HCT116 (cell line): Measurements from ENCODE around the gene BLTP3A. TPM values are rescaled to one million over a fixed set of nuclear protein-coding genes. Genes with fewer than 3 reads are reported as not detected.

ENCODE experiments used
- ATAC-seq: fragments of 200-7000 bp; cut with Tn5 transposase; 2 replicates; pipeline ENCODE4 v1.9.1; 2020; ENCODE audit warnings: mild to moderate bottlenecking, moderate library complexity
- BruUV-seq: library from RNA; stranded (reverse); fragments of 400-500 nt; replicated peaks from 2 replicates; lab custom pipeline; 2021; lab: Mats Ljungman, UMichigan
- CTCF ChIA-PET: fragments of 300-600 bp; sonication (Branson Sonifier 250); formaldehyde crosslinking; loops from one replicate; lab custom pipeline; 2021; ENCODE audit warnings: antibody characterized with exemption; lab: Charles Lee
- POLR2A ChIA-PET: fragments of 300-600, 350-600 bp; sonication (Branson Sonifier 250); formaldehyde crosslinking; loops from one replicate; lab custom pipeline; 2021; ENCODE audit warnings: antibody characterized with exemption; lab: Charles Lee
- RAD21 ChIA-PET, 2 experiments: fragments of 300-600 bp; sonication (Branson Sonifier 250); formaldehyde crosslinking; loops; one replicate each; lab custom pipeline; 2023; ENCODE audit warnings: low total read pairs in 2 of 2; ENCODE audit not compliant: uncharacterized antibody in 2 of 2, unreplicated experiment in 2 of 2, low non-redundant PET in 1 of 2; lab: Charles Lee
- DNase-seq: peaks from one replicate; pipeline ENCODE4 v3.0.0-alpha.2; 2010; ENCODE audit warnings: low read depth, low spot score
- H2AFZ ChIP-seq: fragments of 200-600 bp; shearing (Covaris generic), sonication (generic); 2 replicates; pipeline ENCODE4 v1.6.1; 2017; ENCODE audit warnings: low read depth, mixed run types, mixed read lengths, antibody characterized with exemption, low read length; ENCODE audit not compliant: poor library complexity, severe bottlenecking
- H3K27ac ChIP-seq: 2 replicates; pipeline ENCODE4 v1.5.1; 2012; ENCODE audit warnings: low read depth, low read length
- H3K27me3 ChIP-seq: fragments of 200-600 bp; sonication (generic); 2 replicates; pipeline ENCODE4 v1.6.1; 2016; ENCODE audit warnings: mixed run types, low read length, mixed read lengths; ENCODE audit not compliant: insufficient read depth
- H3K36me3 ChIP-seq, 2 experiments: fragments of 200-500 bp in 1 of 2; fragments of 200-600 bp in 1 of 2; sonication (Bioruptor generic) in 1 of 2; sonication (generic) in 1 of 2; 2 replicates each; pipeline versions ENCODE4 v1.5.1 to v1.6.1; 2014 to 2016; ENCODE audit warnings: low read length in 2 of 2, inconsistent platforms in 1 of 2, mixed read lengths in 1 of 2, mixed run types in 1 of 2; ENCODE audit not compliant: insufficient read depth in 2 of 2, control insufficient read depth in 1 of 2
- H3K4me1 ChIP-seq, 2 experiments: fragments of 200-600 bp in 1 of 2; sonication (generic) in 1 of 2; 2 replicates each; pipeline versions ENCODE4 v1.5.1 to v1.6.1; 2012 to 2017; ENCODE audit warnings: low read length in 2 of 2, inconsistent platforms in 1 of 2, mild to moderate bottlenecking in 1 of 2, mixed read lengths in 1 of 2, mixed run types in 1 of 2, moderate library complexity in 1 of 2; ENCODE audit not compliant: insufficient read depth in 2 of 2, control insufficient read depth in 1 of 2
- H3K4me2 ChIP-seq: fragments of 200-600 bp; sonication (generic); 2 replicates; pipeline ENCODE4 v1.6.1; 2017; ENCODE audit warnings: mixed run types, low read length, mixed read lengths
- H3K4me3 ChIP-seq, 2 experiments: fragments of 200-600 bp in 1 of 2; sonication (generic) in 1 of 2; replicated peaks in 1 of 2; 2 replicates each; pipeline ENCODE4 v1.5.1; 2011 to 2016; ENCODE audit warnings: low read length in 2 of 2, control low read depth in 1 of 2, low read depth in 1 of 2, mild to moderate bottlenecking in 1 of 2, mixed read lengths in 1 of 2, mixed run types in 1 of 2
- H3K79me2 ChIP-seq: fragments of 200-600 bp; sonication (generic); 2 replicates; pipeline ENCODE4 v1.6.1; 2017; ENCODE audit warnings: mild to moderate bottlenecking, mixed run types, low read length, moderate library complexity, mixed read lengths; ENCODE audit not compliant: insufficient read depth
- H3K9ac ChIP-seq: fragments of 200-600 bp; sonication (generic); 2 replicates; pipeline ENCODE4 v1.6.1; 2016; ENCODE audit warnings: low read length, mixed read lengths
- H3K9me2 ChIP-seq: fragments of 200-600 bp; sonication (generic), shearing (Covaris generic); 2 replicates; pipeline ENCODE4 v1.6.1; 2017; ENCODE audit warnings: mixed run types, mild to moderate bottlenecking, moderate library complexity; ENCODE audit not compliant: insufficient read depth
- H3K9me3 ChIP-seq, 2 experiments: fragments of 200-500 bp in 1 of 2; fragments of 200-600 bp in 1 of 2; sonication (Bioruptor generic) in 1 of 2; sonication (generic) in 1 of 2; 2 replicates each; pipeline ENCODE4 v1.6.1; 2014 to 2017; ENCODE audit warnings: low read length in 2 of 2, mixed read lengths in 2 of 2, inconsistent platforms in 1 of 2, low read depth in 1 of 2, mild to moderate bottlenecking in 1 of 2, mixed run types in 1 of 2, moderate library complexity in 1 of 2; ENCODE audit not compliant: control insufficient read depth in 1 of 2, insufficient read depth in 1 of 2
- H4K20me1 ChIP-seq: fragments of 200-600 bp; sonication (generic), shearing (Covaris generic); 2 replicates; pipeline ENCODE4 v1.6.1; 2017; ENCODE audit warnings: mixed run types, mild to moderate bottlenecking, moderate library complexity; ENCODE audit not compliant: insufficient read depth
- ATF3 ChIP-seq: IDR thresholded peaks from 2 replicates; pipeline ENCODE4 v1.6.1; 2012
- CBX3 ChIP-seq: IDR thresholded peaks from 2 replicates; pipeline ENCODE4 v1.6.1; 2012; ENCODE audit warnings: low read depth
- CEBPB ChIP-seq: IDR thresholded peaks from 2 replicates; pipeline ENCODE4 v1.6.1; 2012; ENCODE audit warnings: low read depth
- CTCF ChIP-seq, 3 experiments: fragments of 200-600 bp in 1 of 3; sonication (generic) in 1 of 3; IDR thresholded peaks in 2 of 3; conservative IDR thresholded peaks in 1 of 3; 2 replicates each; pipeline ENCODE4 v1.5.1; 2012 to 2017; ENCODE audit warnings: low read depth in 2 of 3, low read length in 2 of 3, antibody characterized with exemption in 1 of 3, borderline replicate concordance in 1 of 3, control low read depth in 1 of 3, mild to moderate bottlenecking in 1 of 3, mixed read lengths in 1 of 3, mixed run types in 1 of 3, moderate library complexity in 1 of 3; ENCODE audit not compliant: insufficient read depth in 1 of 3
- ELF1 ChIP-seq: IDR thresholded peaks from 2 replicates; pipeline ENCODE4 v1.6.1; 2012; ENCODE audit warnings: low read depth, borderline replicate concordance
- FOSL1 ChIP-seq: IDR thresholded peaks from 2 replicates; pipeline ENCODE4 v1.6.1; 2012; ENCODE audit warnings: low read depth
- JUND ChIP-seq: IDR thresholded peaks from 2 replicates; pipeline ENCODE4 v1.6.1; 2012
- MAX ChIP-seq: IDR thresholded peaks from 2 replicates; pipeline ENCODE4 v1.6.1; 2012
- POLR2AphosphoS5 ChIP-seq: IDR thresholded peaks from 2 replicates; pipeline ENCODE4 v1.6.1; 2011; ENCODE audit warnings: mild to moderate bottlenecking, low read depth, low read length, moderate library complexity
- SIN3A ChIP-seq: IDR thresholded peaks from 2 replicates; pipeline ENCODE4 v1.6.1; 2012; ENCODE audit warnings: low read depth
- TCF7L2 ChIP-seq: IDR thresholded peaks from 2 replicates; pipeline ENCODE4 v1.7.0; 2011; ENCODE audit warnings: borderline replicate concordance, inconsistent platforms; ENCODE audit not compliant: insufficient read depth, insufficient read length; ENCODE audit errors: extremely low read depth
- YY1 ChIP-seq: IDR thresholded peaks from 2 replicates; pipeline ENCODE4 v1.6.1; 2011; ENCODE audit warnings: low read length, low read depth, moderate library complexity, mild to moderate bottlenecking; ENCODE audit not compliant: insufficient replicate concordance; ENCODE audit errors: extremely low read depth
- ZBTB33 ChIP-seq: IDR thresholded peaks from 2 replicates; pipeline ENCODE4 v1.6.1; 2011; ENCODE audit warnings: mild to moderate bottlenecking, low read length, moderate library complexity; ENCODE audit not compliant: insufficient replicate concordance; ENCODE audit errors: extremely low read depth
- ZFX ChIP-seq: fragments of 450-650 bp; IDR thresholded peaks from 2 replicates; pipeline ENCODE4 v1.6.1; 2017
- intact Hi-C: fragments of 100-400 bp; cut with micrococcal nuclease; formaldehyde crosslinking; loops from 2 replicates; pipeline ENCODE4 v1.10.0; 2022
- total RNA-seq: library from RNA; stranded (reverse); gene quantifications from one replicate; pipeline ENCODE4 v1.2.1, GENCODE V29; 2021; ENCODE audit not compliant: unreplicated experiment

BLTP3A gene
- total RNA-seq, 1 experiment from 2014 or later, result 21.5 TPM

GRCh38 chr6:34757687-34758274 lies 34.1 kb upstream of the BLTP3A start:
- intact Hi-C loops, result loop anchor here (1.0 to 10.0 kb wide), 4 partner anchors 61 to 297 kb away; partner anchors contain the start of genes ANKS1A, ILRUN and TAF11
- H3K27ac ChIP-seq, result peak overlapping the region; percentile 87
- H2AFZ ChIP-seq, result no peak overlapping the region
- no peaks in the 10 kb centered on the region for H4K20me1 ChIP-seq
- TF ChIP-seq CBX3 (no peak), ZFX (peak; percentile 5; the same call in 1 of the 2 replicates)
- TSS peak; percentile 90 for BruUV-seq
- peak overlapping the region; percentile 73 to 98 for H3K4me3 ChIP-seq
- H3K79me2 ChIP-seq, result peaks cover 56% of the 10 kb centered on the region
- RAD21 ChIA-PET, result no interaction called here
- peak overlapping the region; percentile 92 for H3K9ac ChIP-seq
- H3K36me3 ChIP-seq, result peaks cover 15 to 19% of the 10 kb centered on the region in 2 experiments
- H3K4me2 ChIP-seq, result peak overlapping the region; percentile 83
- H3K27me3 ChIP-seq, result no peaks in the 10 kb centered on the region
- no peak for DNase-seq
- H3K4me1 ChIP-seq, result peaks cover 4 to 8% of the 10 kb centered on the region in 2 experiments; a peak in 3 of 4 replicates
- CTCF ChIA-PET, result interaction anchor here (0.6 to 1.6 kb wide), 6 partner anchors 26 to 380 kb away, joined by 3 to 6 read pairs (median 4); partner anchors contain the start of genes BLTP3A and TAF11
- H3K9me3 ChIP-seq, result no peaks in the 10 kb centered on the region
- ATAC-seq, result peak; percentile 16; the same call in 1 of the 2 replicates
- H3K9me2 ChIP-seq, result no peaks in the 10 kb centered on the region
- POLR2A ChIA-PET, result interaction anchor here (0.7 to 1.3 kb wide), 6 partner anchors 9 to 129 kb away, joined by 3 to 4 read pairs (median 4); partner anchors contain the start of genes BLTP3A, ILRUN and TAF11

- ChIA-PET POLR2A (interaction anchor here (0.7 kb wide), 1 partner anchor 29 kb away, joined by 3 read pairs; no protein-coding TSS in a partner anchor), RAD21 (no interaction called here), CTCF (no interaction called here)
- Histone ChIP-seq H3K4me1 (peaks cover 4 to 8% of the 10 kb centered on the region in 2 experiments; a peak in 3 of 4 replicates), H3K9me3 (no peaks in the 10 kb centered on the region), H2AFZ (no peak overlapping the region), H3K9me2 (no peaks in the 10 kb centered on the region), H3K27me3 (no peaks in the 10 kb centered on the region), H3K36me3 (peaks cover 26 to 29% of the 10 kb centered on the region in 2 experiments), H3K4me2 (no peak overlapping the region), H3K9ac (no peak overlapping the region), H3K27ac (no peak overlapping the region), H4K20me1 (no peaks in the 10 kb centered on the region), H3K4me3 (no peak overlapping the region), H3K79me2 (peaks cover 68% of the 10 kb centered on the region)
- BruUV-seq, result no TSS peak
- intact Hi-C loops, result no loop called here
- DNase-seq (no peak), ATAC-seq (no peak)
- TF ChIP-seq ELF1 (no peak), MAX (no peak), FOSL1 (no peak), ATF3 (no peak), CEBPB (no peak), JUND (no peak), CTCF (IDR thresholded peaks at IDR 0.05 in 2 of 3, conservative IDR thresholded peaks at IDR 0.05 in 1 of 3; ENCODE audit: borderline replicate concordance in 1 of 3, insufficient read depth in 1 of 3, low read depth in 2 of 3, low read length in 2 of 3) (no peak), SIN3A (no peak), POLR2AphosphoS5 (no peak), TCF7L2 (no peak), CBX3 (no peak), ZBTB33 (no peak), ZFX (no peak), YY1 (no peak)
Observed at GRCh38 chr6:34760108-34760507, 31.8 kb upstream of the BLTP3A start.
